ENCODE data around the gene GSG1L. TPM values are rescaled to one million over a fixed set of nuclear protein-coding genes. Genes with fewer than 3 reads are reported as not detected.
A peak's percentile ranks its signal among the peaks of the same experiment; 100 is the strongest.

The GSG1L gene
- polyA plus RNA-seq, 3 donors = not detected

- Mint-ChIP-seq H3K9me3 (no peaks in the 10 kb centered on the region), H3K27ac (peak overlapping the region in 4 of 7 donors; percentile 28 to 73 (median 48)), H3K4me3 (no peak overlapping the region), H3K4me1 (peaks cover 32% of the 10 kb centered on the region), H3K27me3 (ENCODE audit: low read depth in 3 of 3) (peaks cover 0 to 2% (median 0%) of the 10 kb centered on the region in 3 donors), H3K36me3 (peaks cover 86 to 95% of the 10 kb centered on the region in 2 donors)
- no peak for TF ChIP-seq CTCF (IDR thresholded peaks at IDR 0.05)
- no peaks in the 10 kb centered on the region for H3K79me2 ChIP-seq (ENCODE audit: insufficient read depth, low read length)
- H3K4me2 ChIP-seq (replicated peaks; ENCODE audit: extremely low read depth, low read length, poor library complexity, severe bottlenecking) = no peak overlapping the region
- H3K36me3 ChIP-seq (replicated peaks in 1 of 2; ENCODE audit: control insufficient read depth in 1 of 2, insufficient read depth in 2 of 2, low read length in 2 of 2) = peaks cover 82 to 86% of the 10 kb centered on the region in 2 donors
- H3K27me3 ChIP-seq (ENCODE audit: control insufficient read depth in 2 of 2, insufficient read depth in 2 of 2, low read length in 2 of 2) = no peaks in the 10 kb centered on the region
- no peak overlapping the region for H3K9ac ChIP-seq (ENCODE audit: insufficient read depth, low read length, poor library complexity, severe bottlenecking)
- intact Hi-C loops (cut with micrococcal nuclease) = no loop called here
- H3K9me3 ChIP-seq (replicated peaks in 1 of 2; ENCODE audit: control insufficient read depth in 1 of 2, insufficient read depth in 1 of 2, low read length in 2 of 2) = no peaks in the 10 kb centered on the region
- H3K4me1 ChIP-seq (ENCODE audit: control insufficient read depth in 1 of 2, insufficient read depth in 2 of 2, low read length in 2 of 2) = peaks cover 33 to 37% of the 10 kb centered on the region in 2 donors
- H2AFZ ChIP-seq (ENCODE audit: insufficient read depth, low read depth, low read length, poor library complexity, severe bottlenecking) = no peak overlapping the region
- H3K4me3 ChIP-seq (replicated peaks in 1 of 3; ENCODE audit: low read depth in 2 of 3, low read length in 3 of 3) = no peak overlapping the region
- H4K20me1 ChIP-seq (ENCODE audit: insufficient read depth, low read length) = peaks cover 24% of the 10 kb centered on the region
- DNase-seq = no peak
- no peak overlapping the region for H3K27ac ChIP-seq (ENCODE audit: low read depth in 1 of 2, low read length in 2 of 2)
- WGBS (ENCODE audit: insufficient coverage) = 96% methylated on average over 6 of the region's 8 CpGs
These were observed 43.7 kb upstream of the GSG1L start for GRCh38 chr16:28107232-28107631.

GRCh38 chr16:28106467-28107215 is 43.1 kb upstream of the GSG1L start:
- no peak for DNase-seq
- Mint-ChIP-seq H3K9me3 (no peaks in the 10 kb centered on the region), H3K4me1 (peaks cover 29% of the 10 kb centered on the region), H3K27ac (peak overlapping the region in 2 of 7 donors; percentile 28 to 73), H3K36me3 (peaks cover 87 to 95% of the 10 kb centered on the region in 2 donors), H3K4me3 (no peak overlapping the region), H3K27me3 (ENCODE audit: low read depth in 3 of 3) (peaks cover 0 to 2% (median 0%) of the 10 kb centered on the region in 3 donors)
- no peaks in the 10 kb centered on the region for H3K9me3 ChIP-seq (replicated peaks in 1 of 2; ENCODE audit: control insufficient read depth in 1 of 2, insufficient read depth in 1 of 2, low read length in 2 of 2)
- no peaks in the 10 kb centered on the region for H3K79me2 ChIP-seq (ENCODE audit: insufficient read depth, low read length)
- no peak overlapping the region for H3K9ac ChIP-seq (ENCODE audit: insufficient read depth, low read length, poor library complexity, severe bottlenecking)
- TF ChIP-seq CTCF (IDR thresholded peaks at IDR 0.05) = no peak
- WGBS (ENCODE audit: insufficient coverage) = no CpG with 5 or more reads among the region's 5 CpGs
- peaks cover 31 to 33% of the 10 kb centered on the region in 2 donors for H3K4me1 ChIP-seq (ENCODE audit: control insufficient read depth in 1 of 2, insufficient read depth in 2 of 2, low read length in 2 of 2)
- no peak overlapping the region for H3K4me3 ChIP-seq (replicated peaks in 1 of 3; ENCODE audit: low read depth in 2 of 3, low read length in 3 of 3)
- intact Hi-C loops (cut with micrococcal nuclease) = no loop called here
- H3K4me2 ChIP-seq (replicated peaks; ENCODE audit: extremely low read depth, low read length, poor library complexity, severe bottlenecking) = no peak overlapping the region
- no peak overlapping the region for H3K27ac ChIP-seq (ENCODE audit: low read depth in 1 of 2, low read length in 2 of 2)
- no peaks in the 10 kb centered on the region for H3K27me3 ChIP-seq (ENCODE audit: control insufficient read depth in 2 of 2, insufficient read depth in 2 of 2, low read length in 2 of 2)
- peaks cover 24% of the 10 kb centered on the region for H4K20me1 ChIP-seq (ENCODE audit: insufficient read depth, low read length)
- H2AFZ ChIP-seq (ENCODE audit: insufficient read depth, low read depth, low read length, poor library complexity, severe bottlenecking) = no peak overlapping the region
- H3K36me3 ChIP-seq (replicated peaks in 1 of 2; ENCODE audit: control insufficient read depth in 1 of 2, insufficient read depth in 2 of 2, low read length in 2 of 2) = peaks cover 82 to 86% of the 10 kb centered on the region in 2 donors

Measured in CD14-positive monocyte (primary cell).